ENCODE results near the gene HSD17B4.
"Not testable (repeated sequence)": the region's sequence is repeated elsewhere in the genome, so short reads cannot be mapped to it uniquely, and the experiment has no call there.

The HSD17B4 gene

DNA sequence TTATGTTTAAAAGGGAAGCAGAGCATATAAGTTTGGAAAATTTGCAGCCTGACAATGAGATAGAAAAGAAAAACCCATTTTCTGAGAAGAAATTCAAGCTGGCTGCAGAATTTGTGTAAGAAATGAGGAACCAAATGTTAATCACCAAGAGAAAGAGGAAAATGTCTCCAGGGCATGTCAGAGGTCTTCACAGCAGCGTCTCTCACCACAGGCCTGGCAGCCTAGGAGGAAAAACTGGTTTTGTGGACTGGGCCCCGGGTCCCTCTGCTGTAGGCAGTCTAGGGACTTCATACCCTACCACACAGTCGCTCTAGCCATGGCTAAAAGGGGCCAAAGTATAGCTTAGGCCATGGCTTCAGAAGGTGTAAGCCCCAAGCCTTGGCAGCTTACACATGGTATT, 32.1 kb upstream of the HSD17B4 start:
- TF ChIP-seq CTCF (IDR thresholded peaks at IDR 0.05; ENCODE audit: borderline replicate concordance, control extremely low read depth, extremely low read depth, insufficient read depth, missing control alignments) = no peak
- in situ Hi-C loops (cut with MboI; ENCODE audit: low sequenced_read_pairs, unreplicated experiment) = no loop called here
- DNase-seq (ENCODE audit: low spot score) = no peak

GRCh38 chr5:119426057-119426456, 26.2 kb upstream of the HSD17B4 start:
- in situ Hi-C loops (cut with MboI; ENCODE audit: low sequenced_read_pairs, unreplicated experiment) = no loop called here
- DNase-seq (ENCODE audit: low spot score) = no peak
- no peak for TF ChIP-seq CTCF (IDR thresholded peaks at IDR 0.05; ENCODE audit: borderline replicate concordance, control extremely low read depth, extremely low read depth, insufficient read depth, missing control alignments)

GRCh38 chr5:119427060-119427459, 25.2 kb upstream of the HSD17B4 start:
- DNase-seq (ENCODE audit: low spot score) = no peak
- in situ Hi-C loops (cut with MboI; ENCODE audit: low sequenced_read_pairs, unreplicated experiment) = no loop called here
- TF ChIP-seq CTCF (IDR thresholded peaks at IDR 0.05; ENCODE audit: borderline replicate concordance, control extremely low read depth, extremely low read depth, insufficient read depth, missing control alignments) = no peak

DNA sequence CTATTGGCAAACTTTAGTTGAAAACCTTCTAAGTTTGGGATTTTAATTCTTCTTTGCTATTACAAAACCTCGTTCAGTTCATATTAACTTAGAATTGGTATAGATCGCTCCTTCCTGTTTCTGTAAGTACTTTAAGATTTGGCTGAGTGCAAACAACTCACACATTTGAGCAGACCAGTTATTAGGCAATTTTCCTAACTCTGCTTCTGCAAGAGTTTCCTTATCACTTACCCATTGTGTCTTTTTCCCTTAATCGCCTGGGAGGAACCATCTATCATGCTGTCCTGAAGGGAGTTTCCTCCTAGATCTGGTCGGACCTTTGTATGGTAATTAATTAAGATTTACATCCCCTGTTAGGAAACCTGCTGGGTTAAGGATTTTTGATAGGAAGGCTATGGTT, 24.7 kb upstream of the HSD17B4 start:
- in situ Hi-C loops (cut with MboI; ENCODE audit: low sequenced_read_pairs, unreplicated experiment); DNase-seq (ENCODE audit: low spot score): not testable (repeated sequence)

- in situ Hi-C loops (cut with MboI; ENCODE audit: low sequenced_read_pairs, unreplicated experiment); DNase-seq (ENCODE audit: low spot score): not testable (repeated sequence)
Measured at GRCh38 chr5:119428166-119428565, 24.1 kb upstream of the HSD17B4 start.

- DNase-seq (ENCODE audit: low spot score); in situ Hi-C loops (cut with MboI; ENCODE audit: low sequenced_read_pairs, unreplicated experiment): not testable (repeated sequence)
Measured at GRCh38 chr5:119428574-119428973, 23.7 kb upstream of the HSD17B4 start.

- not testable (repeated sequence) for DNase-seq (ENCODE audit: low spot score)
Measured at GRCh38 chr5:119432674-119433237, 19.5 kb upstream of the HSD17B4 start.

GRCh38 chr5:119435436-119436132, 16.7 kb upstream of the HSD17B4 start:
- TF ChIP-seq CTCF (IDR thresholded peaks at IDR 0.05; ENCODE audit: borderline replicate concordance, control extremely low read depth, extremely low read depth, insufficient read depth, missing control alignments) = peak; percentile 58
- in situ Hi-C loops (cut with MboI; ENCODE audit: low sequenced_read_pairs, unreplicated experiment) = no loop called here
- DNase-seq (ENCODE audit: low spot score) = peak; percentile 50

More at GRCh38 chr5:119432674-119433237, 19.5 kb upstream of the HSD17B4 start:
- in situ Hi-C loops (cut with MboI; ENCODE audit: low sequenced_read_pairs, unreplicated experiment) = not testable (repeated sequence)

- DNase-seq (ENCODE audit: low spot score); in situ Hi-C loops (cut with MboI; ENCODE audit: low sequenced_read_pairs, unreplicated experiment): not testable (repeated sequence)
Measured at GRCh38 chr5:119437785-119438586, 14.3 kb upstream of the HSD17B4 start.

GRCh38 chr5:119438587-119438917, 13.7 kb upstream of the HSD17B4 start:
- DNase-seq (ENCODE audit: low spot score); in situ Hi-C loops (cut with MboI; ENCODE audit: low sequenced_read_pairs, unreplicated experiment): not testable (repeated sequence)
